Kidney (tissue), 14 donors: ENCODE measurements around the gene ERCC1. TPM values are rescaled to one million over a fixed set of nuclear protein-coding genes. Genes with fewer than 3 reads are reported as not detected.

Experiments
- DNase-seq, 5 donors: peaks; one replicate each; pipeline ENCODE4 v3.0.0-alpha.2; 2013 to 2020
- FAIRE-seq: peaks from 2 replicates; lab custom pipeline; 2012; peaks lifted over from hg19 to GRCh38; lab: Jason Lieb, UNC
- H3K27ac ChIP-seq, 2 donors: one replicate each; pipeline ENCODE4 v1.7.0; 2013; ENCODE audit warnings: low read depth in 2 of 2, low read length in 2 of 2, inconsistent platforms in 1 of 2
- H3K27me3 ChIP-seq: one replicate; pipeline ENCODE4 v1.7.1; 2013; ENCODE audit warnings: low read length, inconsistent platforms; ENCODE audit not compliant: control insufficient read depth, insufficient read depth
- H3K36me3 ChIP-seq, 3 donors: one replicate each; pipeline versions ENCODE4 v1.7.0 to v1.7.1; 2013; ENCODE audit warnings: low read length in 3 of 3, control low read depth in 1 of 3, inconsistent platforms in 1 of 3; ENCODE audit not compliant: insufficient read depth in 3 of 3, control insufficient read depth in 2 of 3
- H3K4me1 ChIP-seq, 3 donors: one replicate each; pipeline versions ENCODE4 v1.7.0 to v1.7.1; 2013; ENCODE audit warnings: low read length in 3 of 3, inconsistent platforms in 1 of 3, low read depth in 1 of 3; ENCODE audit not compliant: control insufficient read depth in 2 of 3, insufficient read depth in 2 of 3
- H3K4me3 ChIP-seq, 3 donors: one replicate each; pipeline versions ENCODE4 v1.7.0 to v1.8.1; 2013; ENCODE audit warnings: low read length in 3 of 3, control low read depth in 1 of 3, inconsistent platforms in 1 of 3
- H3K9ac ChIP-seq, 3 donors: one replicate each; pipeline versions ENCODE4 v1.7.0 to v1.7.1; 2013; ENCODE audit warnings: low read length in 3 of 3, control low read depth in 1 of 3, inconsistent platforms in 1 of 3
- H3K9me3 ChIP-seq, 3 donors: one replicate each; pipeline versions ENCODE4 v1.7.0 to v1.7.1; 2013; ENCODE audit warnings: low read length in 3 of 3, control low read depth in 1 of 3, inconsistent platforms in 1 of 3; ENCODE audit not compliant: control insufficient read depth in 2 of 3, insufficient read depth in 1 of 3
- intact Hi-C: fragments of 100-400 bp; cut with DNase I; formaldehyde crosslinking; loops from one replicate; pipeline ENCODE4 v1.11.1; 2022
- polyA plus RNA-seq: library from polyadenylated mRNA; stranded (reverse); fragments of 350-450 nt; fragmentation: Illumina TruSeq; extraction: RNeasy Lipid Tissue Mini Kit (QIAGEN cat#74804); gene quantifications from one replicate; pipeline ENCODE4 v1.2.3, GENCODE V29; 2014; ENCODE audit warnings: low read depth, low replicate concordance; ENCODE audit not compliant: insufficient read depth
- total RNA-seq: library from RNA; stranded (reverse); fragmentation: NEBNext Ultra II Directional; extraction: Animal tissue kit (Norgen Biotek cat#: 25700); gene quantifications from one replicate; pipeline ENCODE4 v1.2.1, GENCODE V29; 2021
- TF ChIP-seq, protein P1 (sequence below): IDR thresholded peaks from 3 replicates; pipeline ENCODE4 v1.5.1; 2012; ENCODE audit warnings: mild to moderate bottlenecking, moderate library complexity, borderline replicate concordance; ENCODE audit not compliant: insufficient read depth; ENCODE audit errors: extremely low read depth
- donor health status: control.
- donor health status: control.
- donor health status: control.
- donor health status: control.
- donor health status: control.
- donor health status: DM: yes; HTN: yes; CAD: no.
- donor health status: Normal renal cell carcinoma (clear cell type).

The ERCC1 gene
- total and polyA plus RNA-seq, 2 donors from 2014 or later: 60.8 to 107 TPM

DNA sequence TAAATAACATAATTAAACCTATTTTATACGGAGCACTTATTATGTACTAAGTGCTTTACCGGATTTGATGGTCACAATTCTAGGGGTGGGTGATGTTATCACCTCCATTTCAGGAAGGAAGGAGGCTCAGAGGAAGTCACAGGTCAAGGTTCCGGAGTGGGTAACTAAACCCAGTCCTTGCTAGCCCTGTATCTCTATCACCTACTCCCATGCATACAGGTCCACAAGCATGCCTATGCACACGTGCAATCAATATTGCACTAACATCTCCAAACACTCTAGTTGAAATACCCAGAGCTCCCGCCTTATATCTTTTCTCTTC, 26.3 kb upstream of the ERCC1 start:
- peak overlapping the region in 2 of 3 donors; percentile 61 to 86 for H3K9ac ChIP-seq
- H3K27me3 ChIP-seq: no peaks in the 10 kb centered on the region
- H3K36me3 ChIP-seq: no peaks in the 10 kb centered on the region
- TF ChIP-seq, protein P1, sequence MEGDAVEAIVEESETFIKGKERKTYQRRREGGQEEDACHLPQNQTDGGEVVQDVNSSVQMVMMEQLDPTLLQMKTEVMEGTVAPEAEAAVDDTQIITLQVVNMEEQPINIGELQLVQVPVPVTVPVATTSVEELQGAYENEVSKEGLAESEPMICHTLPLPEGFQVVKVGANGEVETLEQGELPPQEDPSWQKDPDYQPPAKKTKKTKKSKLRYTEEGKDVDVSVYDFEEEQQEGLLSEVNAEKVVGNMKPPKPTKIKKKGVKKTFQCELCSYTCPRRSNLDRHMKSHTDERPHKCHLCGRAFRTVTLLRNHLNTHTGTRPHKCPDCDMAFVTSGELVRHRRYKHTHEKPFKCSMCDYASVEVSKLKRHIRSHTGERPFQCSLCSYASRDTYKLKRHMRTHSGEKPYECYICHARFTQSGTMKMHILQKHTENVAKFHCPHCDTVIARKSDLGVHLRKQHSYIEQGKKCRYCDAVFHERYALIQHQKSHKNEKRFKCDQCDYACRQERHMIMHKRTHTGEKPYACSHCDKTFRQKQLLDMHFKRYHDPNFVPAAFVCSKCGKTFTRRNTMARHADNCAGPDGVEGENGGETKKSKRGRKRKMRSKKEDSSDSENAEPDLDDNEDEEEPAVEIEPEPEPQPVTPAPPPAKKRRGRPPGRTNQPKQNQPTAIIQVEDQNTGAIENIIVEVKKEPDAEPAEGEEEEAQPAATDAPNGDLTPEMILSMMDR: no peak
- peaks cover 0 to 6% (median 0%) of the 10 kb centered on the region in 3 donors for H3K4me1 ChIP-seq
- H3K27ac ChIP-seq: peak overlapping the region in 1 of 2 donors; percentile 22
- intact Hi-C loops: no loop called here
- H3K9me3 ChIP-seq: no peaks in the 10 kb centered on the region
- no peak for DNase-seq
- no peak for FAIRE-seq
- H3K4me3 ChIP-seq: peak overlapping the region; percentile 53 to 78 (median 73)

DNA sequence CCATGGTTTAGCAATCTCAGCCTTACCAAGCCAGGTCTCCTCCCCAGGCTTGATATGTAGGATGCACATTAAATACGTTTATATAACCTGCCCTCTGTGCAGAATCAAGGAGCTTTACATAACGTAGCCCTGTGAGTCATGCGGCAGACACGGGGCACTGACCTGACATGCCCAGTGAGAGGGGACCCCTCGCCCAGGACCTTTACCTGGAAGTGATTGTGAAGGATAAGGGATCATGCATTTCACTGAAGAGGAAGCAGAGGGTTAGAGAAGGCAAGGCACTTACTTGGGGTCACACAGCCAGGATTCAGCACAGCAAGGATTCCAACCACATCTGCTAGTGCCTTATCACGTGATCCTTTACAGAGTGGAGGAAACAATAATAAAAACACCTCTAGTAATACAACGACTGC, 25.2 kb upstream of the ERCC1 start:
- Histone ChIP-seq H3K4me3 (no peak overlapping the region), H3K9me3 (no peaks in the 10 kb centered on the region), H3K27me3 (no peaks in the 10 kb centered on the region), H3K36me3 (no peaks in the 10 kb centered on the region), H3K4me1 (peaks cover 0 to 11% (median 5%) of the 10 kb centered on the region in 3 donors), H3K27ac (no peak overlapping the region), H3K9ac (peak overlapping the region in 1 of 3 donors; percentile 51)
- no peak for DNase-seq
- no peak for FAIRE-seq
- TF ChIP-seq, protein P1: no peak
- intact Hi-C loops: no loop called here

DNA sequence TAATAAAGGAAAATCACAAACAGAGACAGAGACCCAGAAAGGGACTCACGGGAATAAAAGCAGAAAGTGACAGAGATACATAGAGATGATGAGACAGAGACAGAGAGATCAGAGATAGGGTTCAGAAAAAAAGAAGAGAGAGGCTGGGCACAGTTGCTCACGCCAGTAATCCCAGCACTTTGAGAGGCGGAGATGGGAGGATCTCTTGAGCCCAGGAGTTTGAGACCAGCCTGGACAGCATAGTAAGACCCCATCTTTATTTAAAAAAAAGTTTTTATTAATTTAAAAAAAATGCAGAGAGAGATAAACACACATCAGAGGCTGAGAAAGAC, 24.7 kb upstream of the ERCC1 start:
- Histone ChIP-seq H3K27ac (no peak overlapping the region), H3K36me3 (no peaks in the 10 kb centered on the region), H3K9me3 (no peaks in the 10 kb centered on the region), H3K4me3 (no peak overlapping the region), H3K27me3 (no peaks in the 10 kb centered on the region), H3K4me1 (peaks cover 0 to 11% (median 5%) of the 10 kb centered on the region in 3 donors), H3K9ac (no peak overlapping the region)
- FAIRE-seq (no peak), DNase-seq (no peak)
- intact Hi-C loops: no loop called here
- TF ChIP-seq, protein P1: no peak

DNA sequence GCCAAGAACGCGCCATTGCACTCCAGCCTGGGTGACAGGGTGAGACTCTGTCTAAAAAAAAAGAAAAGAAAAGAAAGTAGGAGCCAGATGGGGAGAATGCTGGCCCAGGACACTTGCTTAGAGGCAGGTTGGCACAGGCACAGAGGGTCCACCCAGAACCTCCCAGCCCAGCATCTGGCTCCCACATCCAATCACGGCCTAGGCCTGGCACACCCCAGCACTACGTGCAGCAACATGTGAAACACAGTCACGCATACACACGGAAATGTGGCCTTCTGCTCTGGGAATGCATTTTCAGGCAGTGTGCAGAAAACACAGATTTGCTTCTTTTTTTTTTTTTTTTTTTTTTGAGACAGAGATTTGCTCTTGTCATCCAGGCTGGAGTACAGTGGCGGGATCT, 23.2 kb upstream of the ERCC1 start:
- Histone ChIP-seq H3K9ac (no peak overlapping the region), H3K36me3 (no peaks in the 10 kb centered on the region), H3K27me3 (no peaks in the 10 kb centered on the region), H3K27ac (no peak overlapping the region), H3K4me1 (peaks cover 0 to 15% (median 5%) of the 10 kb centered on the region in 3 donors), H3K9me3 (no peaks in the 10 kb centered on the region), H3K4me3 (no peak overlapping the region)
- intact Hi-C loops: no loop called here
- TF ChIP-seq, protein P1: no peak
- no peak for FAIRE-seq
- no peak for DNase-seq
